ENCODE results near the gene KLHL4.
"Not testable (repeated sequence)": the region's sequence is repeated elsewhere in the genome, so short reads cannot be mapped to it uniquely, and the experiment has no call there.

Gene KLHL4

DNA sequence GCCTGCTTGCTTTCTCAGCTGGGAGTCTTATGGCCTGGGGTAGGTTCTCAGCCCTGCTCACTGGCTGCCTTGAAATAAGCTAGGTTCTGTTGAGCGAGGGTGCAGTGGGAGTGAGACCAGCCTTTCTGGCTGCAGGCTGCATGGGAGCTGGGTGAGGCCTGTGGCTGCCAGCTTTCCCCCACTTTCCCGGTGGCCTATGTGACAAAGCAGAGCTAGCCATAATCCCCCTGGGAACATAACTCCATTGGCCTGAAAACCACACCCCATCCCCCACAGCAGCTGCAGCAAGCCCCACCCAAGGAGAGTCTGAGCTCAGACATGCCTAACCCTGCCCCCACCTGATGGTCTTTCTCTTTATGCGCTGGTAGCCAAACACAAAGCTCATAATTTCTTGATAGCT lies 118.9 kb downstream of the KLHL4 start:
- no peak overlapping the region for H3K4me3 ChIP-seq (ENCODE audit: low read depth, low read length)
- TF ChIP-seq, protein P1, sequence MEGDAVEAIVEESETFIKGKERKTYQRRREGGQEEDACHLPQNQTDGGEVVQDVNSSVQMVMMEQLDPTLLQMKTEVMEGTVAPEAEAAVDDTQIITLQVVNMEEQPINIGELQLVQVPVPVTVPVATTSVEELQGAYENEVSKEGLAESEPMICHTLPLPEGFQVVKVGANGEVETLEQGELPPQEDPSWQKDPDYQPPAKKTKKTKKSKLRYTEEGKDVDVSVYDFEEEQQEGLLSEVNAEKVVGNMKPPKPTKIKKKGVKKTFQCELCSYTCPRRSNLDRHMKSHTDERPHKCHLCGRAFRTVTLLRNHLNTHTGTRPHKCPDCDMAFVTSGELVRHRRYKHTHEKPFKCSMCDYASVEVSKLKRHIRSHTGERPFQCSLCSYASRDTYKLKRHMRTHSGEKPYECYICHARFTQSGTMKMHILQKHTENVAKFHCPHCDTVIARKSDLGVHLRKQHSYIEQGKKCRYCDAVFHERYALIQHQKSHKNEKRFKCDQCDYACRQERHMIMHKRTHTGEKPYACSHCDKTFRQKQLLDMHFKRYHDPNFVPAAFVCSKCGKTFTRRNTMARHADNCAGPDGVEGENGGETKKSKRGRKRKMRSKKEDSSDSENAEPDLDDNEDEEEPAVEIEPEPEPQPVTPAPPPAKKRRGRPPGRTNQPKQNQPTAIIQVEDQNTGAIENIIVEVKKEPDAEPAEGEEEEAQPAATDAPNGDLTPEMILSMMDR (IDR thresholded peaks at IDR 0.05; ENCODE audit: low read depth, low read length): no peak

DNA sequence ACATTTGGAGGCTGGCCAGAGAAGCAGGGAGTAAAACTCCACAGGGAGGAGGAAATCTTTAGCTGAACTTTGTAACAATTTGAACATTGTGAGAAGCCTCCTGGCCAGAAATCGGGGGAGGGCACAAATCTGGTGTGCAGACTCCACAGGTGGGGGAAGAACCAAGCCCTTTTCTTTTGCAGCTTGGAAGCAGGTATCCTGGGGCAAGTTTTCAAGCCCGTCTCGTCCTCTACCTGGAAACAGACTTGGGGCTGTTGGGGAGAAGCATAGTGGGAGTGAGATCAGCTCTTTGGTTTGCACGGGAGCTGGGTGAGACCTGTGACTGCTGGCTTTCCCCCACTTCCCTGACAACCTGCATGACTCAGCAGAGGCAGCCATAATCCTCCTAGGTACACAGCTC lies 123.8 kb downstream of the KLHL4 start:
- not testable (repeated sequence) for H3K4me3 ChIP-seq (ENCODE audit: low read depth, low read length)

DNA sequence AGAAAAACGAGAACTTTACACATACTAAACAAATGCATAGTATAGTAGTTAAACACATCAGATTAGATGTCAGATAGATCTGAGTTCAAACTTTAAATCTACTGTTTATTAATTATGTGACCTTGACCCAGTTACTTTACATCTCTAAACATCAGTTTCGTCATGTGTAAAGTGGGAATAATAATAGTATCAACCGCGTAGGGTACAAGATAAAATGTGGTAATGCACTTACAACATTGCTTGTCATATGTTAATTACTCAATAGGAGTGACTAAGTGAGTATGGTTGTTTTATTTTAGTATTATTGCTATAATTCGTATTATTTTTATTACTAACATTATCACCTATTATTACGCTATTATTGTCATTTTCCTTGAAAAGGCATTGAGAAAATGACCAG lies 144.2 kb downstream of the KLHL4 start:
- TF ChIP-seq, protein P1 (IDR thresholded peaks at IDR 0.05; ENCODE audit: low read depth, low read length): no peak
- no peak overlapping the region for H3K4me3 ChIP-seq (ENCODE audit: low read depth, low read length)

DNA sequence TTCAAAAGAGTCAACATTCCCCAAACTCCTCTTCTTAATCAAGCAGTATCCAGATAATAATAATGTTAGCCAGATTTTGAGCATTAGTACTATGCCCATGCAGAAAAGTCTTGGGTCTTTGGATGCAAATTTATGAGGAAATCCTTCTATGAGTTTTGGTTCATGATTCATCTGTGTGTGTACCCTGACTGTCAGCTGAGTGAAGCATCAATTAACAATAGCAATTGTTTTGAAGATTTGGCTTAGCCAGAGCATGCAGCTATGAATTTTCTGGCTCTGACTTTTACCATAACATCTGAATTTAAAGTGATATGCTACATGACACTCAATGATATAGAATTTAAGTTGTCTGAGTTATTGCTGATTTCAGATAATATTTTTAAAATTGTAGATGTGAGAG lies 145.8 kb downstream of the KLHL4 start:
- H3K4me3 ChIP-seq (ENCODE audit: low read depth, low read length): no peak overlapping the region
- TF ChIP-seq, protein P1 (IDR thresholded peaks at IDR 0.05; ENCODE audit: low read depth, low read length): no peak

DNA sequence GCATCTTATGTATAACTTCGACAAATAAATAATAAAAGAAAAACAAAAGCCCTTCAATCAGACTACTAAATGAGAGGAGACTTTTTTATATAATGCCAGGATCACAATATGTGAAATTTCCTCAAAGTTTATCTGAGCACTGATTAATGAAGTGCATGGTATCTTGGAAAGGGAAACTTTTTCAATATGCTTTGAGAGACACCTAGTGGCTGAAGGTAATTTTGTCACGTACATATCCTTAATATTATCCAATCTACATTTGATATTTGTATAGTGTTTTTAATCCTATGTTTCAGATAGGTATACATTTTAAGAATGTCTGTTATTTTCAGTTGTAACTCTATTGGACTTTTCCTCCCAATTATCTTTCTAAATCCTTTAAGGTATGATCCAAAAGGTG lies 146.8 kb downstream of the KLHL4 start:
- no peak overlapping the region for H3K4me3 ChIP-seq (ENCODE audit: low read depth, low read length)
- TF ChIP-seq, protein P1 (IDR thresholded peaks at IDR 0.05; ENCODE audit: low read depth, low read length): no peak

DNA sequence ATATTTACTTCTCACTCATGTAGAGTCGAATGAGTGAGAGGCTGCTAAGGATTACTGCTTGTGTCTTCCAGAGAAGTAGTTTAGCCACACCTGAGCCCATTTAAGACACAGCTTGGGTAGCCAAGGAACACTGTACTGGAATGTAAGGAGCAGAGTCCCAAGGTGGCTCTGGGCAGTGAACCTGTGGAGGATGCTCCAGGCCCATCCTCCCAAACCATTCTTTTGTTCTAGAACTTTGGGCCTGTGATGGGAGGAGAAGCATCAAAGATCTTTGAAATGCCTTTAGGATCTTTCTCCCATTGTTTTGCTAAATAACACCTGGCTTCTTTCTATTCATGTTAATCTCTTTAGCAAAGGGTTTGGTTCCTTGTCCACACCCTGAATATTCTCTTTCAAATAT lies 162.2 kb downstream of the KLHL4 start:
- no peak overlapping the region for H3K4me3 ChIP-seq (ENCODE audit: low read depth, low read length)
- TF ChIP-seq, protein P1 (IDR thresholded peaks at IDR 0.05; ENCODE audit: low read depth, low read length): no peak

DNA sequence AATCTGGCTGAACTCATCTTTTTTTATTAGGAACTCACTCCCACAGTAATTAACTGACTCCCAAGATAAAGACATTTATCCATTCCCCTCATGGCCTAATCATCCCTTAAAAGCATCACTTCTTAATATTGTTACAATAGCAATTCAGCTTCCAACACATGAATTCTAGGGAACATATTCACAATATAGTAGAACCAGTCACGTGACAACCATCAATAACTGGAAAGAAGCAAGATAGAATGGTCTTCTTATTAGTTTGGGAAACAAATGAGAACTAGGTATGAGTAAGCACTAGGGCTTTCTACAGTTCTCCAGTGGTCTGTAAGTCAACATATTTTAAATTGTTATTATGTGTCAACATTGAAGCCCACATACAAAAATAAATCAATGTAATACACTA lies 170.1 kb downstream of the KLHL4 start:
- no peak overlapping the region for H3K4me3 ChIP-seq (ENCODE audit: low read depth, low read length)
- TF ChIP-seq, protein P1 (IDR thresholded peaks at IDR 0.05; ENCODE audit: low read depth, low read length): no peak

DNA sequence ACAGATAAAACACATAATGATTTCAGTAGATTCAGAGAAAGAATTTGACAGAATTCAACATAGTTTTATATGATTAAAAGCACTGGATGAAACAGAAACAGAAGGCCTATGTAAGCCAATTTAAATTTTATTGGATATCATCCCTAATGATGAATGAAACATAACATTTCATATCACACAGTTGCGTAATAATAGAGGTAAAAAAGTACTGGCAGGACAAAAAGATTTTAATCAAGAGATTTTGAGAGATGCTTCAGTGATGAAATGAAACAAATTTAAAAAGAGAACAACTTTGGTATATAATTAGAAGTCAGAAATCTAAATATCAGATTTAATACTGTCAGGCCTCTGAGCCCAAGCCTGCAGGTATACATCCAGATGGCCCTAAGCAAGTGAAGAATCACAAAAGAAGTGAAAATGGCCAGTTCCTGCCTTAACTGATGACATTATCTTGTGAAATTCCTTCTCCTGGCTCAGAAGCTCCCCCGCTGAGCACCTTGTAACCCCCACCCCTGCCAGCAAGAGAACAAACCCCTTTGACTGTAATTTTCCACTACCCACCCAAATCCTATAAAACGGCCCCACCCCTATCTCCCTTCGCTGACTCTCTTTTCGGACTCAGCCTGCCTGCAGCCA lies 170.6 kb downstream of the KLHL4 start:
- H3K4me3 ChIP-seq (ENCODE audit: low read depth, low read length): not testable (repeated sequence)

DNA sequence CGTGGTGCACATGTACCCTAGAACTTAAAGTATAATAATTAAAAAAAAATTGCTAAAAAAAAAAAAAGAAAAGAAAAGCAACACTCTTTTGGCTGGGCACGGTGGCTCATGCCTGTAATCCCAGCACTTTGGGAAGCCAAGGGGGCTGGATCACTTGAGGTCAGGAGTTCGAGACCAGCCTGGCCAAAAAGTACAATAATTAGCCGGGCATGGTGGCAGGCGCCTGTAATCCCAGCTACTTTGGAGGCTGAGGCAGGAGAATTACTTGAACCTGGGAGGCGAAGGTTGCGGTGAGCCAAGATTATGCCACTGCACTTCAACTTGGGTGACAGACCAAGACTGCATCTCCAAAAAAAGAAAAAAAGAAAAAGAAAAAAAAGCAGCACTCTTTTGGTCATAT lies 171.6 kb downstream of the KLHL4 start:
- H3K4me3 ChIP-seq (ENCODE audit: low read depth, low read length): not testable (repeated sequence)

Measured in WI38 (cell line).